H9 (cell line): ENCODE results near the gene NPHP1. TPM values are rescaled to one million over a fixed set of nuclear protein-coding genes. Genes with fewer than 3 reads are reported as not detected.

Experiments used
- DNase-seq: peaks from one replicate; pipeline ENCODE4 v3.0.0-alpha.2; 2017
- H2AFZ ChIP-seq: one replicate; pipeline ENCODE4 v1.6.1; 2013; ENCODE audit warnings: mild to moderate bottlenecking, low read length, control low read depth, moderate library complexity
- H2AK5ac ChIP-seq: 2 replicates; pipeline ENCODE4 v1.6.1; 2013; ENCODE audit warnings: low read length, control low read depth, mixed read lengths; ENCODE audit not compliant: insufficient read length
- H2BK120ac ChIP-seq: one replicate; pipeline ENCODE4 v1.6.1; 2013; ENCODE audit warnings: low read depth, mild to moderate bottlenecking, low read length, control low read depth, inconsistent platforms; ENCODE audit not compliant: poor library complexity, severe bottlenecking
- H2BK12ac ChIP-seq: 2 replicates; pipeline ENCODE4 v1.6.1; 2013; ENCODE audit warnings: low read length, control low read depth, mixed read lengths, low read depth; ENCODE audit not compliant: insufficient read length
- H2BK15ac ChIP-seq: 2 replicates; pipeline ENCODE4 v1.6.1; 2013; ENCODE audit warnings: low read depth, low read length, control low read depth
- H2BK20ac ChIP-seq: one replicate; pipeline ENCODE4 v1.6.1; 2013; ENCODE audit warnings: low read depth, mild to moderate bottlenecking, low read length, control low read depth, inconsistent platforms; ENCODE audit not compliant: poor library complexity, severe bottlenecking
- H2BK5ac ChIP-seq: 2 replicates; pipeline ENCODE4 v1.6.1; 2013; ENCODE audit warnings: low read length, control low read depth, mixed read lengths; ENCODE audit not compliant: insufficient read length
- H3K14ac ChIP-seq: 2 replicates; pipeline ENCODE4 v1.6.1; 2013; ENCODE audit warnings: low read length, control low read depth; ENCODE audit not compliant: insufficient read depth
- H3K18ac ChIP-seq: 2 replicates; pipeline ENCODE4 v1.6.1; 2013; ENCODE audit warnings: low read depth, mild to moderate bottlenecking, mixed read lengths, low read length, control low read depth; ENCODE audit not compliant: insufficient read length
- H3K23ac ChIP-seq: 2 replicates; pipeline ENCODE4 v1.6.1; 2013; ENCODE audit warnings: low read length, control low read depth, mixed read lengths, low read depth; ENCODE audit not compliant: insufficient read length
- H3K23me2 ChIP-seq: 2 replicates; pipeline ENCODE4 v1.6.1; 2013; ENCODE audit warnings: low read depth, mild to moderate bottlenecking, mixed read lengths, low read length, control low read depth; ENCODE audit not compliant: insufficient read length, poor library complexity, severe bottlenecking
- H3K27ac ChIP-seq: 2 replicates; pipeline ENCODE4 v1.5.1; 2013; ENCODE audit warnings: low read length, control low read depth, mixed read lengths, low read depth; ENCODE audit not compliant: insufficient read length
- H3K27me3 ChIP-seq: 2 replicates; pipeline ENCODE4 v1.6.1; 2013; ENCODE audit warnings: low read length, control low read depth, inconsistent platforms; ENCODE audit not compliant: insufficient read depth
- H3K4ac ChIP-seq: 2 replicates; pipeline ENCODE4 v1.6.1; 2013; ENCODE audit warnings: low read depth, mild to moderate bottlenecking, control low read depth, inconsistent platforms, low read length, moderate library complexity
- H3K4me1 ChIP-seq: 2 replicates; pipeline ENCODE4 v1.6.1; 2013; ENCODE audit warnings: low read length, control low read depth, inconsistent platforms; ENCODE audit not compliant: insufficient read depth
- H3K4me2 ChIP-seq: 2 replicates; pipeline ENCODE4 v1.6.1; 2013; ENCODE audit warnings: low read length, control low read depth, mixed read lengths; ENCODE audit not compliant: insufficient read length, insufficient read depth
- H3K56ac ChIP-seq: 2 replicates; pipeline ENCODE4 v1.6.1; 2013; ENCODE audit warnings: low read depth, mild to moderate bottlenecking, mixed read lengths, low read length, control low read depth; ENCODE audit not compliant: insufficient read length
- H3K79me1 ChIP-seq: 2 replicates; pipeline ENCODE4 v1.6.1; 2013; ENCODE audit warnings: low read depth, mild to moderate bottlenecking, moderate library complexity, low read length, control low read depth, inconsistent platforms; ENCODE audit not compliant: insufficient read depth, poor library complexity, severe bottlenecking
- H3K79me2 ChIP-seq: 2 replicates; pipeline ENCODE4 v1.6.1; 2013; ENCODE audit warnings: low read length, control low read depth, inconsistent platforms; ENCODE audit not compliant: insufficient read depth
- H3K9ac ChIP-seq: 2 replicates; pipeline ENCODE4 v1.6.1; 2013; ENCODE audit warnings: low read length, control low read depth, mixed read lengths; ENCODE audit not compliant: insufficient read length; ENCODE audit errors: extremely low read depth
- H3K9me3 ChIP-seq: one replicate; pipeline ENCODE4 v1.6.1; 2013; ENCODE audit warnings: low read depth, low read length, inconsistent platforms; ENCODE audit not compliant: control insufficient read depth
- H3T11ph ChIP-seq: one replicate; pipeline ENCODE4 v1.6.1; 2013; ENCODE audit warnings: mild to moderate bottlenecking, low read length, control low read depth, inconsistent platforms
- H4K20me1 ChIP-seq: one replicate; pipeline ENCODE4 v1.6.1; 2013; ENCODE audit not compliant: control insufficient read depth, insufficient read length, insufficient read depth
- H4K5ac ChIP-seq: 2 replicates; pipeline ENCODE4 v1.6.1; 2013; ENCODE audit warnings: low read depth, mild to moderate bottlenecking, mixed read lengths, low read length, control low read depth; ENCODE audit not compliant: insufficient read length
- H4K8ac ChIP-seq: replicated peaks from 2 replicates; pipeline ENCODE4 v1.6.1; 2013; ENCODE audit warnings: low read length, control low read depth, mixed read lengths, low read depth; ENCODE audit not compliant: insufficient read length
- H4K91ac ChIP-seq: 2 replicates; pipeline ENCODE4 v1.6.1; 2013; ENCODE audit warnings: low read depth, mild to moderate bottlenecking, moderate library complexity, mixed read lengths, low read length, control low read depth; ENCODE audit not compliant: insufficient read length
- H3K27ac Mint-ChIP-seq, 3 experiments: 2 replicates in 2 of 3; 3 replicates in 1 of 3; pipeline ENCODE4 v1.8.0; 2020 to 2021; ENCODE audit warnings: mixed read lengths in 3 of 3, mild to moderate bottlenecking in 1 of 3, moderate library complexity in 1 of 3
- H3K27me3 Mint-ChIP-seq: 2 replicates; pipeline ENCODE4 v1.8.0; 2021; ENCODE audit warnings: low read depth, mild to moderate bottlenecking, moderate library complexity, mixed read lengths
- H3K36me3 Mint-ChIP-seq, 3 experiments: 2 replicates in 2 of 3; 3 replicates in 1 of 3; pipeline ENCODE4 v1.8.0; 2020 to 2021; ENCODE audit warnings: low read depth in 3 of 3, mixed read lengths in 3 of 3; ENCODE audit not compliant: insufficient read depth in 1 of 3
- H3K4me1 Mint-ChIP-seq, 2 experiments: 2 replicates each; pipeline ENCODE4 v1.8.0; 2020; ENCODE audit warnings: mixed read lengths in 2 of 2
- H3K4me3 Mint-ChIP-seq, 2 experiments: 2 replicates in 1 of 2; 3 replicates in 1 of 2; pipeline ENCODE4 v1.8.0; 2020 to 2021; ENCODE audit warnings: mild to moderate bottlenecking in 2 of 2, mixed read lengths in 2 of 2, moderate library complexity in 1 of 2
- H3K9me3 Mint-ChIP-seq, 2 experiments: 2 replicates in 1 of 2; 3 replicates in 1 of 2; pipeline ENCODE4 v1.8.0; 2020; ENCODE audit warnings: mild to moderate bottlenecking in 2 of 2, mixed read lengths in 2 of 2, moderate library complexity in 1 of 2
- WGBS: extraction: QIAGEN DNeasy Blood & Tissue Kit; methylation state at CpG from one replicate; pipeline ENCODE4 v1.1.7; 2013; ENCODE audit warnings: missing lambda C conversion rate, low lambda C conversion rate, mixed read lengths; ENCODE audit not compliant: insufficient read length; ENCODE audit errors: extremely low coverage; 5-methylcytosine and 5-hydroxymethylcytosine counted together
- total RNA-seq: library from RNA; stranded (reverse); gene quantifications from 2 replicates; pipeline ENCODE4 v1.2.1, GENCODE V29; 2021
- TF ChIP-seq, protein P1 (sequence below): fragments of 200-600 bp; sonication (generic); conservative IDR thresholded peaks from 3 replicates; pipeline ENCODE4 v1.8.0; 2021; ENCODE audit warnings: antibody characterized with exemption, mild to moderate bottlenecking

The NPHP1 gene
- total RNA-seq, 1 experiment from 2014 or later, result 2.1 TPM

DNA sequence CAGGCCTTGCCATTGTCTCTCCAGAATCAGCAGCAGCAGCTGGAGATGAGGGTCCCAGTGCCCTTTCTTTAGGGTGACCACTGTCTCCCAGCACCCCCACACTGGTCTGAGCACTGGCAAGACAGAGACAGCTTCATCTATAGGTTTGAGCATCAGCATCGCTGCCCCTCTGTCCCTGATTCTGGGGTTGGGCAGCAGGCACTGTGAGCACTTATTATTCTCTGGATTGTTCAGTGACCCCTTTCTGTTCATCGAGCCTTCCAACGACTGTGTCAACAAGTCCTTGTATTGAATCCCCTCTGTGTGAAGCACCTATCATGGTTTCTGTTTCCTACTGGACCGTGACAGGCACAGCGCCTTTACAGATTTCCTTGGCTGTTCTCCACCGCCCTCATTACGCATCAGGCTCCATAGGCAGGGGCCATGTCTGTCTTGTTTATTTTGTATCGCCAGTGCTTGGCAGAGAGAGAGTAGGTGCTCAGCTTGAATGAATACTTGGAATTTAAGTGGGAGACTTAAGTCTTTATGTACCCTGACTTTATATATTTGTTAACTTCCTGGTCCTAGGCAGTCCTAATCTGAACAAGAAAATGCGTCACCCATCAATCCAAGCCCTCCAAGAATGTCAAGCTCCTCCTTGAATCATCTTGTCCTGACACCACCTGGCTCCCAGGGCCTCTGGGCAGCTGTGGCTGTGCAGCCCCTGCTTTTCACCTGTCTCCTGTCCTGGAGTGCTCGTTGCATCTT lies 100.6 kb downstream of the NPHP1 start:
- no peak overlapping the region for H3K4me2 ChIP-seq

More for the DNA sequence above, 100.6 kb downstream of the NPHP1 start:
- Histone ChIP-seq H3K79me2 (no peaks in the 10 kb centered on the region), H4K20me1 (no peaks in the 10 kb centered on the region), H3K27me3 (no peaks in the 10 kb centered on the region), H4K91ac (no peak overlapping the region), H3K4me1 (no peaks in the 10 kb centered on the region), H4K8ac (no peak overlapping the region), H3K56ac (no peak overlapping the region), H2BK5ac (no peak overlapping the region), H2BK15ac (no peak overlapping the region), H4K5ac (no peak overlapping the region), H2BK20ac (no peak overlapping the region), H3K9me3 (no peaks in the 10 kb centered on the region), H3K79me1 (no peaks in the 10 kb centered on the region), H3K23ac (no peak overlapping the region), H2BK120ac (no peak overlapping the region), H3K14ac (no peak overlapping the region), H2AFZ (no peak overlapping the region), H3K18ac (no peak overlapping the region), H3K9ac (no peak overlapping the region), H3T11ph (no peak overlapping the region), H2AK5ac (no peak overlapping the region), H3K23me2 (no peaks in the 10 kb centered on the region), H3K4ac (no peak overlapping the region), H2BK12ac (no peak overlapping the region), H3K27ac (no peak overlapping the region)
- no peak for DNase-seq
- H3K27ac Mint-ChIP-seq, result peak overlapping the region in 1 of 3 experiments; percentile 38; a peak in 3 of 7 replicates
- H3K9me3 Mint-ChIP-seq, result peaks cover 0 to 5% of the 10 kb centered on the region in 2 experiments; a peak in 2 of 5 replicates
- peaks cover 0 to 5% (median 0%) of the 10 kb centered on the region in 3 experiments; a peak in 2 of 7 replicates for H3K36me3 Mint-ChIP-seq
- WGBS, result no CpG with 5 or more reads among the region's 10 CpGs
- H3K4me3 Mint-ChIP-seq, result no peak overlapping the region
- H3K27me3 Mint-ChIP-seq, result peaks cover 3% of the 10 kb centered on the region
- H3K4me1 Mint-ChIP-seq, result peaks cover 0 to 12% of the 10 kb centered on the region in 2 experiments; a peak in 3 of 4 replicates
- TF ChIP-seq, protein P1, sequence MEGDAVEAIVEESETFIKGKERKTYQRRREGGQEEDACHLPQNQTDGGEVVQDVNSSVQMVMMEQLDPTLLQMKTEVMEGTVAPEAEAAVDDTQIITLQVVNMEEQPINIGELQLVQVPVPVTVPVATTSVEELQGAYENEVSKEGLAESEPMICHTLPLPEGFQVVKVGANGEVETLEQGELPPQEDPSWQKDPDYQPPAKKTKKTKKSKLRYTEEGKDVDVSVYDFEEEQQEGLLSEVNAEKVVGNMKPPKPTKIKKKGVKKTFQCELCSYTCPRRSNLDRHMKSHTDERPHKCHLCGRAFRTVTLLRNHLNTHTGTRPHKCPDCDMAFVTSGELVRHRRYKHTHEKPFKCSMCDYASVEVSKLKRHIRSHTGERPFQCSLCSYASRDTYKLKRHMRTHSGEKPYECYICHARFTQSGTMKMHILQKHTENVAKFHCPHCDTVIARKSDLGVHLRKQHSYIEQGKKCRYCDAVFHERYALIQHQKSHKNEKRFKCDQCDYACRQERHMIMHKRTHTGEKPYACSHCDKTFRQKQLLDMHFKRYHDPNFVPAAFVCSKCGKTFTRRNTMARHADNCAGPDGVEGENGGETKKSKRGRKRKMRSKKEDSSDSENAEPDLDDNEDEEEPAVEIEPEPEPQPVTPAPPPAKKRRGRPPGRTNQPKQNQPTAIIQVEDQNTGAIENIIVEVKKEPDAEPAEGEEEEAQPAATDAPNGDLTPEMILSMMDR, result no peak
